ENCODE data around the gene ACER3. TPM values are rescaled to one million over a fixed set of nuclear protein-coding genes. Genes with fewer than 3 reads are reported as not detected.
A peak's percentile ranks its signal among the peaks of the same experiment; 100 is the strongest.

Gene ACER3
- total RNA-seq, 4 donors from 2014 or later: 11.5 to 29.3 (median 17.9) TPM

- Histone ChIP-seq H3K4me3 (replicated peaks in 1 of 3) (no peak overlapping the region), H3K4me1 (no peaks in the 10 kb centered on the region), H3K36me3 (no peaks in the 10 kb centered on the region), H3K27ac (no peak overlapping the region), H3K9me3 (no peaks in the 10 kb centered on the region), H3K27me3 (no peaks in the 10 kb centered on the region)
- intact Hi-C loops (cut with DNase I): no loop called here
- no peak for TF ChIP-seq POLR2A (IDR thresholded peaks at IDR 0.05)
- TF ChIP-seq, protein P1, sequence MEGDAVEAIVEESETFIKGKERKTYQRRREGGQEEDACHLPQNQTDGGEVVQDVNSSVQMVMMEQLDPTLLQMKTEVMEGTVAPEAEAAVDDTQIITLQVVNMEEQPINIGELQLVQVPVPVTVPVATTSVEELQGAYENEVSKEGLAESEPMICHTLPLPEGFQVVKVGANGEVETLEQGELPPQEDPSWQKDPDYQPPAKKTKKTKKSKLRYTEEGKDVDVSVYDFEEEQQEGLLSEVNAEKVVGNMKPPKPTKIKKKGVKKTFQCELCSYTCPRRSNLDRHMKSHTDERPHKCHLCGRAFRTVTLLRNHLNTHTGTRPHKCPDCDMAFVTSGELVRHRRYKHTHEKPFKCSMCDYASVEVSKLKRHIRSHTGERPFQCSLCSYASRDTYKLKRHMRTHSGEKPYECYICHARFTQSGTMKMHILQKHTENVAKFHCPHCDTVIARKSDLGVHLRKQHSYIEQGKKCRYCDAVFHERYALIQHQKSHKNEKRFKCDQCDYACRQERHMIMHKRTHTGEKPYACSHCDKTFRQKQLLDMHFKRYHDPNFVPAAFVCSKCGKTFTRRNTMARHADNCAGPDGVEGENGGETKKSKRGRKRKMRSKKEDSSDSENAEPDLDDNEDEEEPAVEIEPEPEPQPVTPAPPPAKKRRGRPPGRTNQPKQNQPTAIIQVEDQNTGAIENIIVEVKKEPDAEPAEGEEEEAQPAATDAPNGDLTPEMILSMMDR (IDR thresholded peaks at IDR 0.05): no peak
- no peak for DNase-seq
These were observed 114.8 kb downstream of the ACER3 start for GRCh38 chr11:76975513-76975912.

DNA sequence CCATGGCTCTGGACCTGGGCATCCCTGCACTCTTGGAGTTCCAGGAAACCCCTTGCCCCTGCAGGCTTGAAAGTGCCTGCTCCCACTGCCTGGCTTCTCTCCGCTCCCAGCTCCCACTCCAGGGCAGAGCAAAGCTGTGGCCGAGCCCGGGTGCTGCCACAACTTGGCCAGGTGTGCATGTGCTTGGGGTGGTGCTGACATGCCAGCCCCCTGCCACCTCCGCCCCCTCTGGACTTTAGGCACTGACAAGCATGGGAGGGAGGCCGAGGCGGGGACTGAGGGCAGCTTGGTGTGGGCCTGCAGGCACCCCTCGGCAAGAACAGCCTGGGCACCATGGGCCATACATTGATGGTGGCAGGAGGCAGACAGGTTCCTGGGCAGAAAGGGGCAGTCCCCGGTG lies 117.1 kb downstream of the ACER3 start:
- intact Hi-C loops (cut with DNase I): no loop called here
- no peak for DNase-seq
- Histone ChIP-seq H3K4me1 (no peaks in the 10 kb centered on the region), H3K27me3 (no peaks in the 10 kb centered on the region), H3K4me3 (replicated peaks in 1 of 3) (no peak overlapping the region), H3K27ac (no peak overlapping the region), H3K36me3 (no peaks in the 10 kb centered on the region), H3K9me3 (no peaks in the 10 kb centered on the region)
- 98 to 100% methylated on average over 8 of the region's 8 CpGs for WGBS, 2 donors
- TF ChIP-seq, protein P1 (IDR thresholded peaks at IDR 0.05): no peak
- TF ChIP-seq POLR2A (IDR thresholded peaks at IDR 0.05): no peak

DNA sequence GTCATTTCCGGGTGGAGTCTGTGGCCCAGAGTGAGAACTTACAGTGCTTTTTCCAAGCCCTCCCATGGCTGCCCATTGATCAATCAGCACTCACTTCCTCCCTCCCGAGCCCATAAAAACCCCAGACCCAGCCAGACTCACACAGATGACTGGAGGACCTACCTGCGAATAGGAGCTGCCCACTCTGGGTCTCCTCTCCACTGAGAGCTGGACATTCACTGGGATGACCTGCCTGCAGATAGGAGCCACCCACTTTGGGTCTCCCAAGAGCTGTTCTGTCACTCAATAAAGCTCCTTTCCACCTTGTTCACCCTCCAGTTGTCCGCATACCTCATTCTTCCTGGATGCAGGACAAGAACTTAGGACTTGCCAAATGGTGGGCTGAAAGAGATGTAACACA lies 117.5 kb downstream of the ACER3 start:
- intact Hi-C loops (cut with DNase I): no loop called here
- no peaks in the 10 kb centered on the region for H3K4me1 ChIP-seq
- H3K4me3 ChIP-seq (replicated peaks in 1 of 3): no peak overlapping the region
- TF ChIP-seq, protein P1 (IDR thresholded peaks at IDR 0.05): no peak
- TF ChIP-seq POLR2A (IDR thresholded peaks at IDR 0.05): no peak
- H3K36me3 ChIP-seq: no peaks in the 10 kb centered on the region
- DNase-seq: no peak
- 100% methylated on average over 4 of the region's 4 CpGs for WGBS, 2 donors
- no peaks in the 10 kb centered on the region for H3K9me3 ChIP-seq
- no peaks in the 10 kb centered on the region for H3K27me3 ChIP-seq
- no peak overlapping the region for H3K27ac ChIP-seq

GRCh38 chr11:76978818-76979217 lies 118.1 kb downstream of the ACER3 start:
- TF ChIP-seq, protein P1 (IDR thresholded peaks at IDR 0.05): no peak
- no peaks in the 10 kb centered on the region for H3K27me3 ChIP-seq
- H3K36me3 ChIP-seq: no peaks in the 10 kb centered on the region
- no peak overlapping the region for H3K27ac ChIP-seq
- no peak overlapping the region for H3K4me3 ChIP-seq (replicated peaks in 1 of 3)
- H3K4me1 ChIP-seq: no peaks in the 10 kb centered on the region
- no peaks in the 10 kb centered on the region for H3K9me3 ChIP-seq
- intact Hi-C loops (cut with DNase I): no loop called here
- DNase-seq: peak; percentile 7 to 13
- WGBS, 2 donors: 71 to 89% methylated on average over 2 to 3 of the region's 3 CpGs

DNA sequence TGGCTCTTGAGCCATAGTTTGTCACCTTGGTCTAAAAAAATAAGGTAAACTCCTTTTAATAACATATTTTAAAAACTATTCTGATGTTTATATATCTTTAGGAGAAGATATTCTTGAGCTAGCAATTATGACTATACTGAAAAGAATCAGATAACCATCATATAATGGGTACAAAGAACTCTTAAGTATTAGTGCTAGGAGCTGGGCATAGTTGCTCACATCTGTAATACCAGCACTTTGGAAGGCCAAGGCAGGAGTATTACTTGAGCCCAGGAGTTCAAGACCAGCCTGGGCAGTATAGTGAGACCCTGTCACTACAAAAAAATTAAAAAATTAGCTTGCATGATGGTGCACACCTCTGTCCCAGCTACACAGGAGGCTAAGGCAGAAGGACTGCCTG lies 119.5 kb downstream of the ACER3 start:
- Histone ChIP-seq H3K36me3 (no peaks in the 10 kb centered on the region), H3K4me1 (no peaks in the 10 kb centered on the region), H3K27me3 (no peaks in the 10 kb centered on the region), H3K4me3 (replicated peaks in 1 of 3) (no peak overlapping the region), H3K9me3 (no peaks in the 10 kb centered on the region), H3K27ac (no peak overlapping the region)
- DNase-seq: no peak
- TF ChIP-seq POLR2A (IDR thresholded peaks at IDR 0.05): no peak
- TF ChIP-seq, protein P1 (IDR thresholded peaks at IDR 0.05): no peak
- intact Hi-C loops (cut with DNase I): no loop called here

Data from thyroid gland (tissue), 4 donors.